Kidney (tissue), 14 donors: ENCODE data around the gene GPR34. TPM values are rescaled to one million over a fixed set of nuclear protein-coding genes. Genes with fewer than 3 reads are reported as not detected.
A peak's percentile ranks its signal among the peaks of the same experiment; 100 is the strongest.

Source experiments
- DNase-seq, 5 donors: peaks; one replicate each; pipeline ENCODE4 v3.0.0-alpha.2; 2013 to 2020
- FAIRE-seq: peaks from 2 replicates; lab custom pipeline; 2012; peaks lifted over from hg19 to GRCh38; lab: Jason Lieb, UNC
- H3K27ac ChIP-seq, 2 donors: one replicate each; pipeline ENCODE4 v1.7.0; 2013; ENCODE audit warnings: low read depth in 2 of 2, low read length in 2 of 2, inconsistent platforms in 1 of 2
- H3K27me3 ChIP-seq: one replicate; pipeline ENCODE4 v1.7.1; 2013; ENCODE audit warnings: low read length, inconsistent platforms; ENCODE audit not compliant: control insufficient read depth, insufficient read depth
- H3K36me3 ChIP-seq, 3 donors: one replicate each; pipeline versions ENCODE4 v1.7.0 to v1.7.1; 2013; ENCODE audit warnings: low read length in 3 of 3, control low read depth in 1 of 3, inconsistent platforms in 1 of 3; ENCODE audit not compliant: insufficient read depth in 3 of 3, control insufficient read depth in 2 of 3
- H3K4me1 ChIP-seq, 3 donors: one replicate each; pipeline versions ENCODE4 v1.7.0 to v1.7.1; 2013; ENCODE audit warnings: low read length in 3 of 3, inconsistent platforms in 1 of 3, low read depth in 1 of 3; ENCODE audit not compliant: control insufficient read depth in 2 of 3, insufficient read depth in 2 of 3
- H3K4me3 ChIP-seq, 3 donors: one replicate each; pipeline versions ENCODE4 v1.7.0 to v1.8.1; 2013; ENCODE audit warnings: low read length in 3 of 3, control low read depth in 1 of 3, inconsistent platforms in 1 of 3
- H3K9ac ChIP-seq, 3 donors: one replicate each; pipeline versions ENCODE4 v1.7.0 to v1.7.1; 2013; ENCODE audit warnings: low read length in 3 of 3, control low read depth in 1 of 3, inconsistent platforms in 1 of 3
- H3K9me3 ChIP-seq, 3 donors: one replicate each; pipeline versions ENCODE4 v1.7.0 to v1.7.1; 2013; ENCODE audit warnings: low read length in 3 of 3, control low read depth in 1 of 3, inconsistent platforms in 1 of 3; ENCODE audit not compliant: control insufficient read depth in 2 of 3, insufficient read depth in 1 of 3
- CTCF ChIP-seq: IDR thresholded peaks from 3 replicates; pipeline ENCODE4 v1.5.1; 2012; ENCODE audit warnings: mild to moderate bottlenecking, moderate library complexity, borderline replicate concordance; ENCODE audit not compliant: insufficient read depth; ENCODE audit errors: extremely low read depth
- intact Hi-C: fragments of 100-400 bp; cut with DNase I; formaldehyde crosslinking; loops from one replicate; pipeline ENCODE4 v1.11.1; 2022
- polyA plus RNA-seq: library from polyadenylated mRNA; stranded (reverse); fragments of 350-450 nt; fragmentation: Illumina TruSeq; extraction: RNeasy Lipid Tissue Mini Kit (QIAGEN cat#74804); gene quantifications from one replicate; pipeline ENCODE4 v1.2.3, GENCODE V29; 2014; ENCODE audit warnings: low read depth, low replicate concordance; ENCODE audit not compliant: insufficient read depth
- total RNA-seq: library from RNA; stranded (reverse); fragmentation: NEBNext Ultra II Directional; extraction: Animal tissue kit (Norgen Biotek cat#: 25700); gene quantifications from one replicate; pipeline ENCODE4 v1.2.1, GENCODE V29; 2021
- donor health status: control.
- donor health status: control.
- donor health status: control.
- donor health status: control.
- donor health status: control.
- donor health status: DM: yes; HTN: yes; CAD: no.
- donor health status: Normal renal cell carcinoma (clear cell type).

Gene GPR34
- total and polyA plus RNA-seq, 2 donors from 2014 or later: 2.2 to 17.9 TPM

GRCh38 chrX:41705680-41706374, 17.1 kb downstream of the GPR34 start:
- no peak overlapping the region for H3K4me3 ChIP-seq
- H3K27ac ChIP-seq: no peak overlapping the region
- TF ChIP-seq CTCF: no peak
- no peak overlapping the region for H3K9ac ChIP-seq
- no peaks in the 10 kb centered on the region for H3K36me3 ChIP-seq
- intact Hi-C loops: no loop called here
- FAIRE-seq (no peak), DNase-seq (no peak)
- peaks cover 2% of the 10 kb centered on the region for H3K27me3 ChIP-seq
- no peaks in the 10 kb centered on the region for H3K9me3 ChIP-seq
- H3K4me1 ChIP-seq: peaks cover 0 to 2% (median 0%) of the 10 kb centered on the region in 3 donors

DNA sequence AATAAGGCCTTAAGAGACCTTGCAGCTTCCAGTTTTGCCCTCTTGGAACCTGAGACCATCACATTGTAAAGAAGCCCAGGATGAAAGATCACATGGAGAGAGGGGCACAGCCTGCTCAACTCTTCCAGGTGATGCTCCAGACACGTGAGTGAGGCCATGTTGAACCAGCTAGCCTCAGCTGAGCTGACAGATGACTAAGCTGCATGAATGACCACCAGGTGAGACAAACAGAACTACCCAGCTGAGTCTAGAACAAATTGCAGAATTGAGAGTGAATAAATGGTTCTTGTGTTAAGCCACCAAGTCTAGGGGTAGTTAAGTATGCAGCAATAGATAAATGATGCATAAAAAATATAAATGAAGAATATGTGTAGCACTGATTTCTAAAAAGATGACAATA, 18.4 kb downstream of the GPR34 start:
- Histone ChIP-seq H3K9ac (no peak overlapping the region), H3K27ac (no peak overlapping the region), H3K4me1 (peaks cover 0 to 2% (median 0%) of the 10 kb centered on the region in 3 donors), H3K36me3 (no peaks in the 10 kb centered on the region), H3K9me3 (no peaks in the 10 kb centered on the region), H3K27me3 (peaks cover 2% of the 10 kb centered on the region), H3K4me3 (no peak overlapping the region)
- intact Hi-C loops: no loop called here
- FAIRE-seq (no peak), DNase-seq (no peak)
- no peak for TF ChIP-seq CTCF

DNA sequence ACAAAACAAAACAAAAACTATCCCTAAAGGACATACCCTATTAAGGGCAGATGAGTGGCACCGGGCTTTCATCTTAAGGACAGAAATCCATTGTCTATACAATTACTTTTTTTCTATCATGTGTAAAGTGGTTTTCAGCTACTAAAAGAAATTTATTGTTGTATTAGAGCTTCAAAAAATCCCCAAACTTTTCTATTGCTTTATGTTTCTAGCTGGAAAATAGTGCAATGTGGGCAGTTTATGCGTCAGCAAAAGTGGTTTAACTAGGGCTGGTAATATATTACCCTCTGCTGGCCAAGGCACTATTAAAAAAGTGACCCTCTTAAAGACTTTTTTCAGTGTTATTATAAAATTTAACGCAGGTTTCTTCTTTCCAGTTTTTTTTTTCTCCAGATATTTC, 19.7 kb downstream of the GPR34 start:
- intact Hi-C loops: no loop called here
- Histone ChIP-seq H3K27me3 (peaks cover 2% of the 10 kb centered on the region), H3K36me3 (no peaks in the 10 kb centered on the region), H3K4me1 (peaks cover 0 to 2% (median 0%) of the 10 kb centered on the region in 3 donors), H3K9ac (no peak overlapping the region), H3K4me3 (no peak overlapping the region), H3K27ac (no peak overlapping the region), H3K9me3 (no peaks in the 10 kb centered on the region)
- peak; percentile 16 for TF ChIP-seq CTCF
- DNase-seq: no peak
- peak; percentile 86 for FAIRE-seq
